HCT116 (cell line): Measurements from ENCODE around the gene FOXJ1. TPM values are rescaled to one million over a fixed set of nuclear protein-coding genes. Genes with fewer than 3 reads are reported as not detected.

Experiments used
- ATAC-seq: fragments of 200-7000 bp; cut with Tn5 transposase; 2 replicates; pipeline ENCODE4 v1.9.1; 2020; ENCODE audit warnings: mild to moderate bottlenecking, moderate library complexity
- BruUV-seq: library from RNA; stranded (reverse); fragments of 400-500 nt; replicated peaks from 2 replicates; lab custom pipeline; 2021; lab: Mats Ljungman, UMichigan
- CTCF ChIA-PET: fragments of 300-600 bp; sonication (Branson Sonifier 250); formaldehyde crosslinking; loops from one replicate; lab custom pipeline; 2021; ENCODE audit warnings: antibody characterized with exemption; lab: Charles Lee
- POLR2A ChIA-PET: fragments of 300-600, 350-600 bp; sonication (Branson Sonifier 250); formaldehyde crosslinking; loops from one replicate; lab custom pipeline; 2021; ENCODE audit warnings: antibody characterized with exemption; lab: Charles Lee
- RAD21 ChIA-PET, 2 experiments: fragments of 300-600 bp; sonication (Branson Sonifier 250); formaldehyde crosslinking; loops; one replicate each; lab custom pipeline; 2023; ENCODE audit warnings: low total read pairs in 2 of 2; ENCODE audit not compliant: uncharacterized antibody in 2 of 2, unreplicated experiment in 2 of 2, low non-redundant PET in 1 of 2; lab: Charles Lee
- DNase-seq: peaks from one replicate; pipeline ENCODE4 v3.0.0-alpha.2; 2010; ENCODE audit warnings: low read depth, low spot score
- H2AFZ ChIP-seq: fragments of 200-600 bp; shearing (Covaris generic), sonication (generic); 2 replicates; pipeline ENCODE4 v1.6.1; 2017; ENCODE audit warnings: low read depth, mixed run types, mixed read lengths, antibody characterized with exemption, low read length; ENCODE audit not compliant: poor library complexity, severe bottlenecking
- H3K27ac ChIP-seq: 2 replicates; pipeline ENCODE4 v1.5.1; 2012; ENCODE audit warnings: low read depth, low read length
- H3K27me3 ChIP-seq: fragments of 200-600 bp; sonication (generic); 2 replicates; pipeline ENCODE4 v1.6.1; 2016; ENCODE audit warnings: mixed run types, low read length, mixed read lengths; ENCODE audit not compliant: insufficient read depth
- H3K36me3 ChIP-seq, 2 experiments: fragments of 200-500 bp in 1 of 2; fragments of 200-600 bp in 1 of 2; sonication (Bioruptor generic) in 1 of 2; sonication (generic) in 1 of 2; 2 replicates each; pipeline versions ENCODE4 v1.5.1 to v1.6.1; 2014 to 2016; ENCODE audit warnings: low read length in 2 of 2, inconsistent platforms in 1 of 2, mixed read lengths in 1 of 2, mixed run types in 1 of 2; ENCODE audit not compliant: insufficient read depth in 2 of 2, control insufficient read depth in 1 of 2
- H3K4me1 ChIP-seq, 2 experiments: fragments of 200-600 bp in 1 of 2; sonication (generic) in 1 of 2; 2 replicates each; pipeline versions ENCODE4 v1.5.1 to v1.6.1; 2012 to 2017; ENCODE audit warnings: low read length in 2 of 2, inconsistent platforms in 1 of 2, mild to moderate bottlenecking in 1 of 2, mixed read lengths in 1 of 2, mixed run types in 1 of 2, moderate library complexity in 1 of 2; ENCODE audit not compliant: insufficient read depth in 2 of 2, control insufficient read depth in 1 of 2
- H3K4me2 ChIP-seq: fragments of 200-600 bp; sonication (generic); 2 replicates; pipeline ENCODE4 v1.6.1; 2017; ENCODE audit warnings: mixed run types, low read length, mixed read lengths
- H3K4me3 ChIP-seq, 2 experiments: fragments of 200-600 bp in 1 of 2; sonication (generic) in 1 of 2; replicated peaks in 1 of 2; 2 replicates each; pipeline ENCODE4 v1.5.1; 2011 to 2016; ENCODE audit warnings: low read length in 2 of 2, control low read depth in 1 of 2, low read depth in 1 of 2, mild to moderate bottlenecking in 1 of 2, mixed read lengths in 1 of 2, mixed run types in 1 of 2
- H3K79me2 ChIP-seq: fragments of 200-600 bp; sonication (generic); 2 replicates; pipeline ENCODE4 v1.6.1; 2017; ENCODE audit warnings: mild to moderate bottlenecking, mixed run types, low read length, moderate library complexity, mixed read lengths; ENCODE audit not compliant: insufficient read depth
- H3K9ac ChIP-seq: fragments of 200-600 bp; sonication (generic); 2 replicates; pipeline ENCODE4 v1.6.1; 2016; ENCODE audit warnings: low read length, mixed read lengths
- H3K9me2 ChIP-seq: fragments of 200-600 bp; sonication (generic), shearing (Covaris generic); 2 replicates; pipeline ENCODE4 v1.6.1; 2017; ENCODE audit warnings: mixed run types, mild to moderate bottlenecking, moderate library complexity; ENCODE audit not compliant: insufficient read depth
- H3K9me3 ChIP-seq, 2 experiments: fragments of 200-500 bp in 1 of 2; fragments of 200-600 bp in 1 of 2; sonication (Bioruptor generic) in 1 of 2; sonication (generic) in 1 of 2; 2 replicates each; pipeline ENCODE4 v1.6.1; 2014 to 2017; ENCODE audit warnings: low read length in 2 of 2, mixed read lengths in 2 of 2, inconsistent platforms in 1 of 2, low read depth in 1 of 2, mild to moderate bottlenecking in 1 of 2, mixed run types in 1 of 2, moderate library complexity in 1 of 2; ENCODE audit not compliant: control insufficient read depth in 1 of 2, insufficient read depth in 1 of 2
- H4K20me1 ChIP-seq: fragments of 200-600 bp; sonication (generic), shearing (Covaris generic); 2 replicates; pipeline ENCODE4 v1.6.1; 2017; ENCODE audit warnings: mixed run types, mild to moderate bottlenecking, moderate library complexity; ENCODE audit not compliant: insufficient read depth
- CBX3 ChIP-seq: IDR thresholded peaks from 2 replicates; pipeline ENCODE4 v1.6.1; 2012; ENCODE audit warnings: low read depth
- CEBPB ChIP-seq: IDR thresholded peaks from 2 replicates; pipeline ENCODE4 v1.6.1; 2012; ENCODE audit warnings: low read depth
- EGR1 ChIP-seq: IDR thresholded peaks from 2 replicates; pipeline ENCODE4 v1.6.1; 2012; ENCODE audit warnings: low read depth
- ELF1 ChIP-seq: IDR thresholded peaks from 2 replicates; pipeline ENCODE4 v1.6.1; 2012; ENCODE audit warnings: low read depth, borderline replicate concordance
- EZH2 ChIP-seq: fragments of 200-600 bp; sonication (generic); IDR thresholded peaks from 2 replicates; pipeline ENCODE4 v1.6.1; 2017; ENCODE audit warnings: antibody characterized with exemption, mixed run types
- EZH2phosphoT487 ChIP-seq: fragments of 200-600 bp; IDR thresholded peaks from 2 replicates; pipeline ENCODE4 v1.6.1; 2018; ENCODE audit warnings: antibody characterized with exemption, borderline replicate concordance
- FOSL1 ChIP-seq: IDR thresholded peaks from 2 replicates; pipeline ENCODE4 v1.6.1; 2012; ENCODE audit warnings: low read depth
- JUND ChIP-seq: IDR thresholded peaks from 2 replicates; pipeline ENCODE4 v1.6.1; 2012
- POLR2A ChIP-seq: IDR thresholded peaks from 2 replicates; pipeline ENCODE4 v1.7.0; 2011; ENCODE audit warnings: borderline replicate concordance; ENCODE audit not compliant: insufficient read depth, insufficient read length; ENCODE audit errors: extremely low read depth
- POLR2AphosphoS5 ChIP-seq: IDR thresholded peaks from 2 replicates; pipeline ENCODE4 v1.6.1; 2011; ENCODE audit warnings: mild to moderate bottlenecking, low read depth, low read length, moderate library complexity
- RAD21 ChIP-seq: IDR thresholded peaks from 2 replicates; pipeline ENCODE4 v1.6.1; 2012; ENCODE audit warnings: low read depth, mild to moderate bottlenecking
- REST ChIP-seq: IDR thresholded peaks from 2 replicates; pipeline ENCODE4 v1.6.1; 2012; ENCODE audit warnings: low read depth
- SIN3A ChIP-seq: IDR thresholded peaks from 2 replicates; pipeline ENCODE4 v1.6.1; 2012; ENCODE audit warnings: low read depth
- SP1 ChIP-seq: IDR thresholded peaks from 2 replicates; pipeline ENCODE4 v1.6.1; 2012; ENCODE audit warnings: low read depth
- TCF7L2 ChIP-seq: IDR thresholded peaks from 2 replicates; pipeline ENCODE4 v1.7.0; 2011; ENCODE audit warnings: borderline replicate concordance, inconsistent platforms; ENCODE audit not compliant: insufficient read depth, insufficient read length; ENCODE audit errors: extremely low read depth
- YY1 ChIP-seq: IDR thresholded peaks from 2 replicates; pipeline ENCODE4 v1.6.1; 2011; ENCODE audit warnings: low read length, low read depth, moderate library complexity, mild to moderate bottlenecking; ENCODE audit not compliant: insufficient replicate concordance; ENCODE audit errors: extremely low read depth
- ZFX ChIP-seq: fragments of 450-650 bp; IDR thresholded peaks from 2 replicates; pipeline ENCODE4 v1.6.1; 2017
- ZNF274 ChIP-seq: fragments of 200-500 bp; sonication (Bioruptor generic); IDR thresholded peaks from 2 replicates; pipeline ENCODE4 v1.6.1; 2014; ENCODE audit warnings: mild to moderate bottlenecking, low read depth, low read length, inconsistent platforms
- intact Hi-C: fragments of 100-400 bp; cut with micrococcal nuclease; formaldehyde crosslinking; loops from 2 replicates; pipeline ENCODE4 v1.10.0; 2022
- total RNA-seq: library from RNA; stranded (reverse); gene quantifications from one replicate; pipeline ENCODE4 v1.2.1, GENCODE V29; 2021; ENCODE audit not compliant: unreplicated experiment
- TF ChIP-seq, protein P1 (sequence below): IDR thresholded peaks from 2 replicates; pipeline ENCODE4 v1.6.1; 2012

The FOXJ1 gene
- total RNA-seq, 1 experiment from 2014 or later = 0.61 TPM

- no peaks in the 10 kb centered on the region for H3K4me1 ChIP-seq
- no peaks in the 10 kb centered on the region for H3K79me2 ChIP-seq
- POLR2A ChIA-PET = no interaction called here
- no peaks in the 10 kb centered on the region for H4K20me1 ChIP-seq
- no peak for DNase-seq
- H3K4me2 ChIP-seq = no peak overlapping the region
- no peaks in the 10 kb centered on the region for H3K9me2 ChIP-seq
- no peak overlapping the region for H3K27ac ChIP-seq
- no peak overlapping the region for H2AFZ ChIP-seq
- RAD21 ChIA-PET = no interaction called here
- no peaks in the 10 kb centered on the region for H3K9me3 ChIP-seq
- no peak overlapping the region for H3K4me3 ChIP-seq
- no peaks in the 10 kb centered on the region for H3K27me3 ChIP-seq
- H3K36me3 ChIP-seq = peaks cover 40 to 50% of the 10 kb centered on the region in 2 experiments; a peak in 3 of 4 replicates
- CTCF ChIA-PET = no interaction called here
- ATAC-seq = no peak
- intact Hi-C loops = no loop called here
- H3K9ac ChIP-seq = no peak overlapping the region
- no peak for TF ChIP-seq ELF1
- TF ChIP-seq ZFX = no peak
- no peak for TF ChIP-seq SP1
- TF ChIP-seq, all 23 proteins: peak for 0
- no TSS peak for BruUV-seq
Measured at GRCh38 chr17:76087531-76087930, 53.5 kb downstream of the FOXJ1 start.

DNA sequence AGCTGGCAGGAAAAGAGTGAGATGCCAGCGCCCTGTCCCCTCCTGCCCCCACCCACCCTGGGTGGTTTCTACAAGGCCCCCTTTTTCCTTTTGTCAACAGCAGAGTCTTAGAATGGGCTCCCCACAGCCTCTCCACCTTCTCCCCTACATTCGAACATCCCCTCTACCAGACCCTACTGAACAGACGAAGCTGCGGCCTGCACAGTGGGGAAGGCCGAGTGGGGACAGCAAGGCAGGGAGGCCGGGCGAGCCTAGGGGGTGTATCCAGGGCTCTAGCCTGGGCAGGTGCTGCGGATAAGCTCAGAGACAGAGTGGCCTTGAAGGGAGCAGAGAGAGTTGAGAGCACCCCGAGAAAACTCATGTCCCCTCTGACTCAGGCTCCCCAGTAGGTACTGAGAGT lies 54.7 kb downstream of the FOXJ1 start:
- H3K9ac ChIP-seq = no peak overlapping the region
- POLR2A ChIA-PET = interaction anchor here (0.9 kb wide), 1 partner anchor 9 kb away, joined by 3 read pairs; no protein-coding TSS in a partner anchor
- intact Hi-C loops = no loop called here
- ATAC-seq (no peak), DNase-seq (no peak)
- no peaks in the 10 kb centered on the region for H4K20me1 ChIP-seq
- no peak overlapping the region for H2AFZ ChIP-seq
- RAD21 ChIA-PET = no interaction called here
- H3K27me3 ChIP-seq = no peaks in the 10 kb centered on the region
- no peak overlapping the region for H3K27ac ChIP-seq
- CTCF ChIA-PET = no interaction called here
- H3K9me3 ChIP-seq = no peaks in the 10 kb centered on the region
- peaks cover 37 to 43% of the 10 kb centered on the region in 2 experiments; a peak in 3 of 4 replicates for H3K36me3 ChIP-seq
- H3K4me3 ChIP-seq = no peak overlapping the region
- BruUV-seq = no TSS peak
- no peak for TF ChIP-seq SIN3A
- TF ChIP-seq, protein P1, sequence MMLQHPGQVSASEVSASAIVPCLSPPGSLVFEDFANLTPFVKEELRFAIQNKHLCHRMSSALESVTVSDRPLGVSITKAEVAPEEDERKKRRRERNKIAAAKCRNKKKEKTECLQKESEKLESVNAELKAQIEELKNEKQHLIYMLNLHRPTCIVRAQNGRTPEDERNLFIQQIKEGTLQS = no peak
- TF ChIP-seq YY1 = no peak
- TF ChIP-seq CEBPB = no peak
- TF ChIP-seq ELF1 = no peak
- no peak for TF ChIP-seq FOSL1
- TF ChIP-seq ZFX = no peak
- no peak for TF ChIP-seq TCF7L2
- no peak for TF ChIP-seq EGR1
- TF ChIP-seq EZH2 = no peak
- TF ChIP-seq POLR2A = no peak
- TF ChIP-seq REST = no peak
- TF ChIP-seq POLR2AphosphoS5 = no peak
- TF ChIP-seq ZNF274 = no peak
- no peak for TF ChIP-seq JUND
- TF ChIP-seq RAD21 = no peak
- no peak for TF ChIP-seq CBX3
- no peak for TF ChIP-seq SP1
- TF ChIP-seq EZH2phosphoT487 = no peak
- no peaks in the 10 kb centered on the region for H3K9me2 ChIP-seq
- no peaks in the 10 kb centered on the region for H3K4me1 ChIP-seq
- no peaks in the 10 kb centered on the region for H3K79me2 ChIP-seq
- no peak overlapping the region for H3K4me2 ChIP-seq
